OCI-LY3 (cell line): Measurements from ENCODE around the gene ATG4D.

ENCODE experiments used
- H2AFZ ChIP-seq: fragments of 200-600, 300-600 bp; shearing (Covaris generic); 2 replicates; pipeline ENCODE4 v1.6.0; 2014; ENCODE audit warnings: antibody characterized with exemption, low read depth, low read length
- H3K27ac ChIP-seq: fragments of 200-600, 300-600 bp; sonication (generic); 2 replicates; pipeline ENCODE4 v1.5.1; 2014; ENCODE audit warnings: mild to moderate bottlenecking, low read length, moderate library complexity, mixed read lengths
- H3K27me3 ChIP-seq: fragments of 200-600, 300-600 bp; sonication (generic); 2 replicates; pipeline ENCODE4 v1.6.1; 2014; ENCODE audit warnings: low read depth, low read length, mixed read lengths
- H3K36me3 ChIP-seq: fragments of 200-600, 300-600 bp; sonication (generic); replicated peaks from 2 replicates; pipeline ENCODE3; 2014; ENCODE audit warnings: low read depth, low read length, mixed read lengths
- H3K4me1 ChIP-seq: fragments of 300-600, 200-600 bp; sonication (generic); 2 replicates; pipeline ENCODE4 v1.6.1; 2014; ENCODE audit warnings: low read length, mixed read lengths
- H3K4me2 ChIP-seq: fragments of 200-600, 300-600 bp; sonication (generic); 2 replicates; pipeline ENCODE4 v1.6.1; 2014; ENCODE audit warnings: low read length, mixed read lengths
- H3K4me3 ChIP-seq: fragments of 300-600, 200-600 bp; sonication (generic); 2 replicates; pipeline ENCODE4 v1.5.1; 2014; ENCODE audit warnings: antibody characterized with exemption, mild to moderate bottlenecking, low read length, moderate library complexity
- H3K79me2 ChIP-seq: fragments of 300-600, 200-600 bp; shearing (Covaris generic); 2 replicates; pipeline ENCODE4 v1.6.1; 2014; ENCODE audit warnings: mild to moderate bottlenecking, low read length, mixed read lengths
- H3K9ac ChIP-seq: fragments of 300-600, 200-600 bp; shearing (Covaris generic); 2 replicates; pipeline ENCODE4 v1.6.0; 2014; ENCODE audit warnings: mild to moderate bottlenecking, low read length, moderate library complexity
- H3K9me3 ChIP-seq: fragments of 200-600, 300-600 bp; shearing (Covaris generic); 2 replicates; pipeline ENCODE4 v1.6.1; 2014; ENCODE audit warnings: low read length, mixed read lengths; ENCODE audit not compliant: insufficient read depth
- H4K20me1 ChIP-seq: fragments of 200-600, 300-600 bp; sonication (generic); 2 replicates; pipeline ENCODE4 v1.6.1; 2016; ENCODE audit warnings: low read length, mixed read lengths; ENCODE audit not compliant: insufficient read depth
- CTCF ChIP-seq: fragments of 200-600, 300-600 bp; sonication (generic); IDR thresholded peaks from 2 replicates; pipeline ENCODE4 v1.5.1; 2014; ENCODE audit warnings: antibody characterized with exemption, low read length, low read depth
- EZH2phosphoT487 ChIP-seq: fragments of 200-600 bp; shearing (Covaris generic); IDR thresholded peaks from 2 replicates; pipeline ENCODE4 v1.6.1; 2018; ENCODE audit warnings: antibody characterized with exemption, mixed run types, low read depth

The ATG4D gene

GRCh38 chr19:10532457-10532856 lies 11.2 kb upstream of the ATG4D start:
- TF ChIP-seq CTCF = no peak
- no peak for TF ChIP-seq EZH2phosphoT487
- no peaks in the 10 kb centered on the region for H4K20me1 ChIP-seq
- no peaks in the 10 kb centered on the region for H3K4me1 ChIP-seq
- no peak overlapping the region for H3K27ac ChIP-seq
- no peak overlapping the region for H3K9ac ChIP-seq
- no peak overlapping the region for H2AFZ ChIP-seq
- H3K79me2 ChIP-seq = no peaks in the 10 kb centered on the region
- no peak overlapping the region for H3K4me3 ChIP-seq
- H3K36me3 ChIP-seq = no peaks in the 10 kb centered on the region
- H3K9me3 ChIP-seq = no peaks in the 10 kb centered on the region
- H3K27me3 ChIP-seq = peaks cover 10% of the 10 kb centered on the region
- no peak overlapping the region for H3K4me2 ChIP-seq

GRCh38 chr19:10533646-10534386 lies 9.9 kb upstream of the ATG4D start:
- Histone ChIP-seq H3K9me3 (no peaks in the 10 kb centered on the region), H2AFZ (no peak overlapping the region), H3K9ac (no peak overlapping the region), H3K36me3 (no peaks in the 10 kb centered on the region), H3K79me2 (no peaks in the 10 kb centered on the region), H3K4me1 (peaks cover 4% of the 10 kb centered on the region; the same call in 1 of the 2 replicates), H3K4me3 (no peak overlapping the region), H4K20me1 (no peaks in the 10 kb centered on the region), H3K27me3 (peaks cover 17% of the 10 kb centered on the region), H3K4me2 (no peak overlapping the region), H3K27ac (no peak overlapping the region)
- no peak for TF ChIP-seq EZH2phosphoT487

GRCh38 chr19:10535613-10536012 lies 8.1 kb upstream of the ATG4D start:
- Histone ChIP-seq H3K36me3 (no peaks in the 10 kb centered on the region), H3K79me2 (no peaks in the 10 kb centered on the region), H2AFZ (no peak overlapping the region), H3K4me1 (peaks cover 4% of the 10 kb centered on the region; the same call in 1 of the 2 replicates), H3K27me3 (peaks cover 20% of the 10 kb centered on the region), H3K4me2 (no peak overlapping the region), H3K27ac (no peak overlapping the region), H3K4me3 (no peak overlapping the region), H4K20me1 (no peaks in the 10 kb centered on the region), H3K9ac (no peak overlapping the region), H3K9me3 (no peaks in the 10 kb centered on the region)
- TF ChIP-seq CTCF (no peak), EZH2phosphoT487 (no peak)

- H3K27me3 ChIP-seq = peaks cover 23% of the 10 kb centered on the region
- no peak overlapping the region for H3K4me2 ChIP-seq
- no peak overlapping the region for H3K4me3 ChIP-seq
- peaks cover 4% of the 10 kb centered on the region; the same call in 1 of the 2 replicates for H3K4me1 ChIP-seq
- H4K20me1 ChIP-seq = no peaks in the 10 kb centered on the region
- H3K27ac ChIP-seq = no peak overlapping the region
- H3K9ac ChIP-seq = no peak overlapping the region
- no peaks in the 10 kb centered on the region for H3K79me2 ChIP-seq
- no peaks in the 10 kb centered on the region for H3K36me3 ChIP-seq
- H3K9me3 ChIP-seq = no peaks in the 10 kb centered on the region
- H2AFZ ChIP-seq = no peak overlapping the region
- TF ChIP-seq EZH2phosphoT487 (no peak), CTCF (no peak)
Measured at GRCh38 chr19:10537668-10538067, 6.0 kb upstream of the ATG4D start.
